ENCODE data around the gene UGT2B7.
"Not testable (repeated sequence)": the region's sequence is repeated elsewhere in the genome, so short reads cannot be mapped to it uniquely, and the experiment has no call there.

The UGT2B7 gene

DNA sequence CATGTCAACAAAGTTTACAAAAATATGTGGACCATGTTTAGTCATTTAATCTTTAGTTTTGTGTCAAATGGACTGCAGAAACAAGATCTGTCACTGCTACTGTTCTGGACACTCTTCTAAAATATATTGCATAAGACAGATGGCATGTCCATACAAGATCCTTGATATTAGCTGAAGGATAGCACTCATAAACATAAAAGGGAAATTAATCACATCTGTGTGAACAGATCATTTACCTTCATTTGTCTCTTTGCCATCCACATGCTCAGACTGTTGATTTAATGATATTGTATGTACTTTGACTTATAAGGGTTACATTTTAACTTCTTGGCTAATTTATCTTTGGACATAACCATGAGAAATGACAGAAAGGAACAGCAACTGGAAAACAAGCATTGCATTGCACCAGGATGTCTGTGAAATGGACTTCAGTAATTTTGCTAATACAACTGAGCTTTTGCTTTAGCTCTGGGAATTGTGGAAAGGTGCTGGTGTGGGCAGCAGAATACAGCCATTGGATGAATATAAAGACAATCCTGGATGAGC, at the start of gene UGT2B7:
Gene UGT2B7, plus strand, starts transcription at position 364 of the 546 bp plus-strand sequence. Its CDS starts 47 bp downstream, at position 411.
- no peak for DNase-seq (ENCODE audit: low read depth)

DNA sequence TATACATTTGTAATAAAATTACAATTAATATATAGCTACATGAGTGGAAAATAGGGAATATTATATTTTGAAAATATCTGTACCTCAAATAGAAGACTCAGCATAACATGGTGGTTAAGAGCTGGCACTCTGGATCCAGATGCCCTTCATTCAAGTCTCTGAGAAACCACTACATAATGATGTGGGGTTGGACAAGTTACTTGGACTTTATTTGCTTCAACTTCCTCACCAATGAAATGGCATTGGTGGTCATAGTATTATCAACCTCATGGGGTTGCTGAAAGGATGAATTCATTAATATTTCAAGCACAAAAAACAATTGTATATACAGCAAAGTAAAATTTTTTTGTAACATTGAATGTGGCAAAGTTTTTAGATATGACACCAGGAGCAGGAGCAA, 46.4 kb upstream of the UGT2B7 start:
- no peak for DNase-seq (ENCODE audit: low read depth)

DNA sequence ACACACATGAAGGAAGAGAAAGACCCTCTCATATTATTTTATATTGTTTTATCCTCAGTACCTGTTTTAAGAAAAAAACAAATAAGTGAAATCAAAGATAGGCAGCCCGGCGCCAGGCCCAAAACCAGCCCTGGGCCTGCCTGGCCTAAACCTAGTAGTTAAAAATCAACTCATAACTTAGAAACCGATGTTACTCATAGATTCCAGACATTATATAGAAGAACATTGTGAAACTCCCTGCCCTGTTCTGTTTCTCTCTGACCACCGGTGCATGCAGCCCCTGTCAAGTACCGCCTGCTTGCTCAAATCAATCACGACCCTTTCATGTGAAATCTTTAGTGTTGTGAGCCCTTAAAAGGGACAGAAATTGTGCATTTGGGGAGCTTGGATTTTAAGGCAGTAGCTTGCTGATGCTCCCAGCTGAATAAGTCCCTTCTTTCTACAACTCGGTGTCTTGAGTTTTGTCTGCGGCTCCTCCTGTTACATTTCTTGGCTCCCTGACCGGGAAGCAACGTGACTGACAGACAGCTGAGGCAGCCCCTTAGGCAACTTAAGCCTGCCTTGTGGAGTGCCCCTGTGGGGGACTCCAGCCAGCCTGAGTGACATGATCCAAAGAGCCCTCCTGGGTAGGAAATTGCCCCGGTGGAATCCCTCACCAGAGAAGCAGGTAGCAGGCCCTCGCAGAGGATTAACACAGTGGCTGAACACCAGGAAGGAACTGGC, 45.3 kb upstream of the UGT2B7 start:
- DNase-seq (ENCODE audit: low read depth), result not testable (repeated sequence)

DNA sequence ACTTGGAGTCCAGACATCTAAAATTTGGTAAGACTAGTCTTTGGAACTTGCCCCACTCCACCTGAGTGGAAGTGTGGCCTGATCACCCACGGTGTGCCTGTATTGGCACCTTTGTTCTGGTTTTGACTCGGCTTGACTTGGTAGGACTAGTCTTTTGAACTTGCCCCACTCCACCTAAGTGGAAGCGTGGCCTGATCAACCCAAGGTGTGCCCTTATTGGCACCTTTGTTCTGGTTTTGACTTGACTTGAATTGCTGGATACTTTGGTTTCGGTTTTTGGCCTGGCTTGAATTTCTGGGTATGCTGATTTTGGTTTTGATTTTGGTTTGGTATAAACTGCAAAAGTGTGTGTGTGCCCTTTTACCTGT, 44.7 kb upstream of the UGT2B7 start:
- DNase-seq (ENCODE audit: low read depth), result no peak

DNA sequence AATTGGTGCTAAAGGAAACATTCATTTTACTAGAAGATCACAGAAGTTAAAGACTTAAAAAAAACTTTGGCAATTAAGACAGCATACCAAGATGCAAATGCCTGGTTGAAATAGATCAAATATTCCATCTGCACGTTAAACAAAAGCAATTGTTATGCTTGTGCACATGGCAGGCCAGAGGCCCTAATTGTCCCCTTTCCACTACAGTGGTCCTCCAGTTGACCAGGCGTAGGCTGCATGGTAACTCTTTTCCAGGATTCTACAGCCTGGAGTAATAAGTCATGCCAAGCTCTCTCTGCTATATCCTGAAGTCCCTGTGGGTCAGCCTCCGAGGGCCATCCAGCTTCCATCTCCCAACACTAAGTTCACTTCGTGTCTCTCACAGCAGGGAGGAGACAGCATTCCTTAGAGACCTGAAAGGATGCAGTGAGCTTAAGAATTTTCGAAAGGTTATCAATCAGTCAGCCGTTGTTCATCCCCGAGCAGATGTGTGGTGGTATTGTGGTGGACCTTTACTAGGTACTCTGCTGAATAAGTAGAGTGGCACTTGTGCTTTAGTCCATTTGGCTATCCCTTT, 42.9 kb upstream of the UGT2B7 start:
- DNase-seq (ENCODE audit: low read depth), result not testable (repeated sequence)

DNA sequence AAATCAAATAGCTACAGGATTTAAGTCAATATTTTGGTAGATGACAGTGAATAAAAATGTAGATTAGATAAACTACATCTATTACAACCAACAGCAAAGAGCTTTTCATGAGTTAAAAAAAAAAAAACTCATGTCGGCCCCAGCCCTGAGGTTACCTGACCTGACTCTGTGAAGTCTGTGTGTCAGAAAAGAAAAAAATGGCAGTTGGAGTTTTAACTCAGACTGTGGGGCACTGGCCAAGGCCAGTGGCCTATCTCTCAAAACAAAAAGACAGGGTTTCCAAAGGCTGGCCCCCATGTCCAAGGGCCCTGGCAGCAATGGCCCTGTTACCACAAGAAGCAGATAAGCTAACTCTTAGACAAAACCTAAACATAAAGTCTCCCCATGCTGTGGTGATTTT, 42.2 kb upstream of the UGT2B7 start:
- not testable (repeated sequence) for DNase-seq (ENCODE audit: low read depth)

DNA sequence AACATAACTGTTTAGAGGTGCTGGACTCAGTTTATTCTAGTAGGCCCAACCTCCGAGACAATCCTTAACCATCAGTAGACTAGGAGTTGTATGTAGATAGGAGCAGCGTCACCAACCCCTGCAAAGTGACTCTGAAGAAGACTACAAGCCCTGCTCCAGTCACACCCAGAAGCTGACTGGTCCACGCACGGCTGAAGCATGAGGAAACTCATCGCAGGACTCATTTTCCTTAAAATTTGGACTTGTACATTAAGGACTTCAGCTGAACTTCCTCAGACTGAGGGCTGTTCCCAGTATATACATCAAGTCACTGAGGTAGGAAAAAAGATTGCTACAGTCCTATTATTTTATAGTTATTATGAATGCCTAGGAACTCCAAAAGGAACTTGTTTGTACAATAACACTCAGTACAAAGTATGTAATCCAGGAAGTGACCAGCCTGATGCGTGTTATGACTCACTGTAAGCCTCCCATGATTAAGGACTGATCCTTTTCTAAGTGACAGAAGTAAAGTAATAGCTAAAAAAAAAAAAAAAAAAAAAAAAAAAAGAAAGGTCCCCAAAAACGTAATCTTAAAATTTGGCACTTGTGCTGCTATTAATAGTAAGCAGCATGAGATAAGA, 41.6 kb upstream of the UGT2B7 start:
- DNase-seq (ENCODE audit: low read depth), result peak; percentile 54

DNA sequence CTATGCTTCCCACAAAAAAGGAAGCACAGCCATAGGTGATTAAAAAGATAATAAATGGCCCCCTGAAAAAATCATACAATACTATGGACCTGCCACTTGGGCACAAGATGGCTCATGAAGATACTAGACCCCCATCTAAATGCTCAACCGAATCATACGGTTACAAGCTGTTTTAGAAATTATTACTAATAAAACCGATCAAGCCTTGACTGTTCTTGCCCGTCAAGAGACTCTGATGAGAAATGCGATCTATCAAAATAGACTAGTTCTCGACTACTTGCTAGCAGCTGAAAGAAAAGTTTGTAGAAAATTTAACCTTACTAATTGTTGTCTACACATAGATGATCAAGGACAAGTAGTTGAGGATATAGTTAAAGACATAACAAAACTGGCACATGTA, 40.1 kb upstream of the UGT2B7 start:
- DNase-seq (ENCODE audit: low read depth), result no peak

DNA sequence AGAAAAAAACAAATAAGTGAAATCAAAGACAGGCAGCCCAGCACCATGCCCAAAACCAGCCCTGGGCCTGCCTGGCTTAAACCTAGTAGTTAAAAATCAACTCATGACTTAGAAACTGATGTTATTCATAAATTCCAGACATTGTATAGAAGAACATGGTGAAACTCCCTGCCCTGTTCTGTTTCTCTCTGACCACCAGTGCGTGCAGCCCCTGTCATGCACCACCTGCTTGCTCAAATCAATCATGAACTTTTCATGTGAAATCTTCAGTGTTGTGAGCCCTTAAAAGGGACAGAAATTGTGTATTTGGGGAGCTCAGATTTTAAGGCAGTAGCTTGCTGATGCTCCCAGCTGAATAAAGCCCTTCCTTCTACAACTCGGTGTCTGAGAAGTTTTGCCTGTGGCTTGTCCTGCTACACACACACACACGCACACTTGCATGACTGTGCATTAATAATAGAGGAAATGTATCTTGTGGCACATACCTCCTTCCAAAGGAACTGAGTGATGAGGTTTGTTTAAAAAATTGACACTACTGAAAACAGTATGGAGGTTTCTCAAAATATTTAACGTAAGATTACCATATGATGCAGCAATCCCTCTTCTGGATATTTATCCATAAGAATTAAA, 39.2 kb upstream of the UGT2B7 start:
- DNase-seq (ENCODE audit: low read depth), result no peak

DNA sequence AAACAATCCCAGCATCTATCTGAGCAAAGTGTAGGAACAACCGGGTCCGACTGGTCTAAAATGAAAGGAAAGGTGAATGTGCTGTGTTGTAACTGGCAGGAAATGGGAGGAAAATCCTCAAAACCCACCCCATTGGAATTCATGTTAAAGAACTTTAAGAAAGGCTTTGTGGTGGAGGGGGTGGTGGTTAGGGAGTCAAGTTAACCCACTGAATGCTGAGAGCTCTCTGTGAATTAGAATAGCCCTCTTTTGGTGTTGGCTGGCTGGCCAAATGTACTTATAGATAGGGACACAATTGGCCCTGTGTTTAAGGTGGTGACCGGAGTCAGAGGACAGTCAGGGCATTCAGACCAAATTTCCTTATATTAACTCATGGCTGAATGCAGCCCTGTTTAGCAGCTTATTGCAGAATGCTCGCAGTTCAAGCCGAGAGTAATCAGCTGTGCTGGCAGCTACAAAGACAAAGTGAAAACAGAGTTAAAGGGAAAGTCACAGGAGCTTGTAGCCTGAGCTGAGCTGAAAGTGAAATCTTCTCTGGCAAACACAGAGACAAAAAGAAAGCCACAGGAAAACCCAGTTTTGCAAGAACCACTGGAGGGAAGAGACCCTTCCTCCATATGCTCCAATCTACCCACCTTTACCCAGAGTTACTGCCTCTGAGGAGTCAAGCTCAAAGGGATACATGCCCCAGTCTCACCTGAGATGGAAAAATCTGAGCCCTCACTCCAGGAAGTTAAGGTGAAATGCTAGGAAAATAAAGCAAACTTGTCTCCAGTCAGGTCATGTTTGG, 38.5 kb upstream of the UGT2B7 start:
- DNase-seq (ENCODE audit: low read depth), result no peak

DNA sequence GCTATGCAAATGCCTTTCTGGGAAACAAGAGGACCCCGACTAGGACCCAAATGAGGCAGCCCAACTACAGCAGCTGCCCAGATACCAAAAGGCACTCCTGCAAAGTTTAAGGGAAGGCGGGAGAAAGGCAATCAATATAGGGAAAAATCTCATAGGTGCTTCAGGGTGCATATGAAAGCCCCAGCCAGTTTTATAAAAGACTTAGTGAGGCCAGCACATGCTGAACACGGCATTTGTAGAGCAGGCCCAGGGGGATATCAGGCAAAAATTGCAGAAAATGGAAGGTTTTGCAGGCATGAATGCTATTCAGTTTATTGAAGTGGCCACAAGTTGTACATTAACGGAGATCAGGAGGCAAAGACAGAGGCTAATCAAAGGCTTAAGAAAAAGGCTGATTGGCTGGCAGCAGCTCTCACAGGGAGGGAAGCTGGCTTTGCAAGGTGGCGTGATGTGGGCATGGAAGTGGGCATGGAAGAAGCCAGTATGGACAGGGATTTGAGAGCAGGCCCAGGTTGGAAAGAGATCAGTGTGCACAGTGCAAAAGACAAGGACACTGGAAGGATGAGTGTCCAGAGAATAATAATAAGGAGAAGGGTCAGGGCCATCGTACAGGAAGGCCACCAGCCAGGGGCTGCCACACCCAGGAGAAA, 37.7 kb upstream of the UGT2B7 start:
- no peak for DNase-seq (ENCODE audit: low read depth)

DNA sequence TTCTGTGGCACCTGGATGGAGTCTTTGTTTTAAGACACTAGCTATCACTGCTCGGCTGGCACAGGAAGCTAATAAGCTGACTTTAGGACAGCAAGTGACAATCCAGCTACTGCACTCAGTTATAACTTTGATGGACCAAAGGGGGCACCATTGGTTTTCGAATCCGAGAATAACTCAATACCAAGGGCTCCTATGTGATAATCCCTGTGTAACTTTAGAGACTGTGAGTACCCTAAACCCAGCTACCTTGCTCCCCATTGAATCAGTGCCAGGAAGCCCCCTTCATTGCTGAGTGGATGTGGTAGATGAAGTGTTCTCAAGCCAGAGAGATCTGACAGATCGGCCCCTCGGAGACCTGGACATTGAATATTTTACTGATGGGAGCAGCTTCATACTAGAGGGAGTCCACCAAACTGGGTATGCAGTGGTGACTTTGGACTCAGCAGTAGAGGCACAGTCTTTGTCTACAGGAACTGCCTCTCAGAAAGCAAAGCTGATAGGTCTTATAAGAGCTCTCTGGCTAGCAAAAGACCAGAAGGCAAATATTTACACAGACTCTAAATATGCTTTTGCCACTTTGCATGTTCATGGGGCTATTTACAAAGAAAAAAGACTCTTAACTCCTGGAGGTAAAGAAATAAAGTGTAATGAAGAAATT, 35.5 kb upstream of the UGT2B7 start:
- DNase-seq (ENCODE audit: low read depth), result no peak

DNA sequence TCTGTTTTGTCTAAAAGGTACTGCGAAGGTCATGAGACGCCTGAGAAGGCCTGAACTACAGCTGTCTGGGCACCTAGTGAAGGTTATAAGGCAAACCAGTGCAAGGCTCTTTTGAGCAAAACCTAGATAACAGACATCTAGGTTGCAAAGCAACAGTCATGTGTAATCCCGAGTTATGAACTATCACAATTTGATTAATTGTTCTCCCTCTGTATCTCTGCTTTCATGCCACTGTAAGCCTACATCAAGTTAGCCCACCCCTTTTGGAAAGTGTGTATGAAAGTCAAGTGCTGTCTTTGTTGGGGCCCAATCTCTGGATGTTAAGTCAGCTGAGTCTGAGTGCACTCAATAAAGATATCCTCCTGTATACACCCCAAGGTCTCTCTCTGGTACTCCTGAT, 31.9 kb upstream of the UGT2B7 start:
- no peak for DNase-seq (ENCODE audit: low read depth)

DNA sequence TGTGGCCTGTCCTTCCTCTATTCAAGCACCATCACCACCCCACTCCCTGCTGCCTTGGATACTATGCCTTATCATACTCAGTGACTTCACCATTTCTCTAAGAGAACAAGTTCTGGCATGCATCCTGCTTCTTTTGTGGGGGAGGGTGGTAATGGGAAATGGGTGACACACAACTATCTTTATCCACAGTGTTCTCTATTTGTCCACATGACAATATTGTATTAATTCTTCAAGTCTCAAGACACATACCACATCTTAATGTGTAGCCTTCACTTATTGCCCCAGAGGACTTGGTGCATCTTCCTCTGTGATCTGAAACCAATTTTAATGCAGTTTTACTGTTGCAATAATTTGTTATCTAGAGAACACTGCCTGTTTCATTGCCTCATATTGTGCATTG, 29.3 kb upstream of the UGT2B7 start:
- no peak for DNase-seq (ENCODE audit: low read depth)

DNA sequence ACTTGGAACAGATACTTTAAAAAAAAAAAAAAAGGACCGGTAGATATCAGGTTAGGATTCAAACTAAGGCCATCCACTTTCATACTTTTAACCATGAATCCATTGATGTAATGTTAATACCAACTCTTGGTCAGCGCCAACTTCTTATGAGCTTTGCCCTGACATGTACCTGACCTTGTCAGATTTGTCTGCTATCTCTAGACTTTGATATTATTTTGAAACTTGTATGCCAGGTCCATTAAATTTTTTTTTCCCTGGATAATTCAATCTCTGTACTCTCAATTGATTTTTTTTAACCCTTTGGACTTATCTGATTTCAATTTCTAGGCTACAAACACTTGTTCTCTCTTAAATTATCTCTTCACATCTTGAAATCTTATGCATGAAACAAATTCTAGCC, 27.2 kb upstream of the UGT2B7 start:
- no peak for DNase-seq (ENCODE audit: low read depth)

DNA sequence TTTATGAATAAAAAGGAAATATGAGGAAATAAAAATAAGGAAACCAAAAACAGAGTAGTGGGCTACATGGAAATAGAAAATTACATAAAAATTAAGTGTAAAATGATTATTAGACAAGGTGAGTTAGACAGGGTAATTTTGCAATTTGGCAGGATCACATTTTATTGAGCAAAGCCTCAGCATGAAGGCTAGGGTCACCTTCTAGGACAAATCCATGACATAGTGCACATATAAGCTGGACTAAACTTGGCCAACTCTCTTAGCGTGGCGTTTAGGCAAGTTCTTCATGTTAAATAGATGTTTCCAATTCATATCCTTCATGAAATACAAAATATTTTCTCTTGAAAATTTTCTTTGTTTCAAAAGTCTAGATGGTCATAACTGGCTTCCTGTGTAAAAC, 25.7 kb upstream of the UGT2B7 start:
- no peak for DNase-seq (ENCODE audit: low read depth)

DNA sequence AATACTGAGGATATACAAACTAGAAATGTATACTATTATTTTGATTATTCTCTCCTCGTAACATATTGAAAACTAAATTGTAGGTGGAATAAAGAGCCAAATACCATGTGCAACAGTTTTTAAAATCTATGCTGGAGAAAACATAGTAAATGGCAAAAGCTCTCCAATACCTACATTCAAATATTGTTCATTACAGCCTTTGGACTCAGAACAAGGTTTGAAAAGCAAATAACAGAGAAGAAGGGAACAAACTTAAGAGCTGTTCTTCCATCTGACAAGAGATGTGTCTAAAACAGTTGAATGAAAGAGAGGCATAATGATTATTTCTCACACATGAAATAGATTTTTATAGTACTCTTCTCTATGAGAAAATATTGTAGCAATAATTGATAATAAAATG, 25.0 kb upstream of the UGT2B7 start:
- DNase-seq (ENCODE audit: low read depth), result no peak

DNA sequence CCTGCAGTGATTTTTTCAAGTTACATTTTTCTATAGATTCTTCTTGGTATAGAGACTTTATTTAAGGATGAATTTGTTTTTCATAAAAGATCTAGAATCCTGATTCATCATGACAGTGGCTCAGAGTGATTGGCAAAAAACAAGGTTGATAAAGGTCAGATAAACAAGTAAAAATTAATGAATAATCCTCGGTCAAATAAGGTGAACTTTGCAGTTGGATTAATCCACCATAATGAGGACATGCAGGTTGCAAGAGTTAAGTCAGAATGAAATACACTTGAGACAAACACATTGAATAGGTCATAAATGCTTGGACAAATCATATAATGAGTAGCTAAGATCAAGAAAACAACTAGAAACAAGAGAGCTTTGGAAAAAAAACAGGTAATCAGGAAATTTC, 22.9 kb upstream of the UGT2B7 start:
- no peak for DNase-seq (ENCODE audit: low read depth)

DNA sequence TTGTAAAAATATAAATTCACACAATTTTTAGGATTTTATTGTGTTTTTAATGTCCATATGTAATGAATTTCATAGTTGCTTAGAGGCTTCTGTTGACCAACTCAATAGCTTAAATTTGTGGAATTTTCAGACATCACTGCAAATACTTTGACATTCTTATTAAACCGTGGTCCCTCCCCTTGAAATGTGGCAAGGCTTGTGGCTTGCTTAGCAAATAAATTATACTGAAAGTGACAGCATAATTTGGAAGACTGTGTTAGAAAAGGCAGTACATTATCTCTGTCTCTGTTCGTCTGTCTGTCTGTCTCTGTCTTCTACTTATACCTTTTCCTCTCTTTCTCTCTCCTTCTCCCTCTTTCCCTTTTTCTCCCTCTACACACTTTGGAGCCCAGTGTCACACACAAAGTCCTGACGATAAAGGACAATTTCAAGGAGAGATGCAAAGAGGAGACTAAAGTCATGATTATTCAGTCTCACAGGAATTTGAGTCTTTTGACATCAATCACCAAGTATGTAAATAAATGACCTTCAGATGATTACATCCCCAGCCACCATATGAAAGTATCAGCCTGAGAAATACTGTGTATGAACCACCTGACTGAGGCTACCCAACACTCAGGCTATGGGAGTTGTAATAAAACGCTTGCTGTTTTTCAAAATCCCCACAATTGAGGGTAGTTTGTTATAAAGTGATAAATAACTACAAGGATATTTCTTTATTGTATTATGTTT, 21.0 kb upstream of the UGT2B7 start:
- no peak for DNase-seq (ENCODE audit: low read depth)

DNA sequence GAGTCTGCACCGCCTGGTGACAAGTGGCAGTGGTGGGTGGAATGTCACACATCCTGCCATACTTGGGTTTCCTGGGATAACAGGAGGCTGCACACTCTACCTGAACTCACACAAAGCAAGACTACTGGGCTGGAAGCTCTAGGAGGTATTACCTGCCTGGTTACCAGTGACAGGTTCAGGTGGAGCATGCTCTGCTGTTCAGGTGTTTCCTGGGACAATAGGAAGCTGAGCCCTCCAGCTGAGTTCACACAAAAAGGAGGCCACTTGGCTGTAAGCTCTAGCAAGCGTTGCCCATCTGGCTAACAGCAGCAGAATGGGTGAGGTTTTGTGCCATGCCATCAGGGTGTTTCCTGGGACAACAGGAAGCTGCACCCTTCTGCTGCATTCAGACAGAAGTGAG, 17.4 kb upstream of the UGT2B7 start:
- no peak for DNase-seq (ENCODE audit: low read depth)

Measured in HS-27A (cell line).